ENCODE measurements around the gene EIF3A. TPM values are rescaled to one million over a fixed set of nuclear protein-coding genes. Genes with fewer than 3 reads are reported as not detected.

Gene EIF3A
- total RNA-seq, 4 donors from 2014 or later = 136 to 240 (median 191) TPM

DNA sequence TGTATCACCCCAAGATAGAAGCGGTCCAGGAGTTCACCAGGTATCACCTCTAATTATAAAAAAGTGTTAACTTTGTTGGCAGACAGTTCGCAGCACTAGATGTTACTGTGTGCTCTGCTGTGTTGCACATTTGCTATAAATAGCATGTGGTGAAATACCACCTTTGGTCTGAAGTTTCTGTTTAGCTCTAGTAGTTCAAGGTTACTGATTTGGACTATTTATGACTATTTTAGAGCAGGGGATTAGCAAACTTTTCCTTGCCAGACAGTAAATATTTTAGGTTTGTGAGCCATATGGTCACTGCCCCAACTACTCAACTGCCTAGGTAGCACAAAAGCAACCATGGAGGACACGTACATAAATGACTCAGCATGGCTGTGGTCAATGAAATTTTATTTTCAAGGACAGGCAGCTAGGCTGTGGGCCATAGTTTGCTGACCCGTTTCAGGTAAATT is 39.8 kb upstream of the EIF3A start:
- ATAC-seq (peak; percentile 98), DNase-seq (peak in 1 of 2 donors; percentile 30)
- Histone ChIP-seq H3K27me3 (no peaks in the 10 kb centered on the region), H3K9me3 (no peaks in the 10 kb centered on the region), H3K4me1 (peaks cover 10 to 16% of the 10 kb centered on the region in 2 donors), H3K27ac (peak overlapping the region; percentile 79 to 94 (median 84)), H3K4me3 (peak overlapping the region in 2 of 4 donors; percentile 9 to 24), H3K36me3 (peaks cover 0 to 37% of the 10 kb centered on the region in 2 donors)
- TF ChIP-seq, protein P1, sequence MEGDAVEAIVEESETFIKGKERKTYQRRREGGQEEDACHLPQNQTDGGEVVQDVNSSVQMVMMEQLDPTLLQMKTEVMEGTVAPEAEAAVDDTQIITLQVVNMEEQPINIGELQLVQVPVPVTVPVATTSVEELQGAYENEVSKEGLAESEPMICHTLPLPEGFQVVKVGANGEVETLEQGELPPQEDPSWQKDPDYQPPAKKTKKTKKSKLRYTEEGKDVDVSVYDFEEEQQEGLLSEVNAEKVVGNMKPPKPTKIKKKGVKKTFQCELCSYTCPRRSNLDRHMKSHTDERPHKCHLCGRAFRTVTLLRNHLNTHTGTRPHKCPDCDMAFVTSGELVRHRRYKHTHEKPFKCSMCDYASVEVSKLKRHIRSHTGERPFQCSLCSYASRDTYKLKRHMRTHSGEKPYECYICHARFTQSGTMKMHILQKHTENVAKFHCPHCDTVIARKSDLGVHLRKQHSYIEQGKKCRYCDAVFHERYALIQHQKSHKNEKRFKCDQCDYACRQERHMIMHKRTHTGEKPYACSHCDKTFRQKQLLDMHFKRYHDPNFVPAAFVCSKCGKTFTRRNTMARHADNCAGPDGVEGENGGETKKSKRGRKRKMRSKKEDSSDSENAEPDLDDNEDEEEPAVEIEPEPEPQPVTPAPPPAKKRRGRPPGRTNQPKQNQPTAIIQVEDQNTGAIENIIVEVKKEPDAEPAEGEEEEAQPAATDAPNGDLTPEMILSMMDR (IDR thresholded peaks at IDR 0.05 in 4 of 5, conservative IDR thresholded peaks at IDR 0.05 in 1 of 5) = no peak
- TF ChIP-seq POLR2A (IDR thresholded peaks at IDR 0.05) = no peak
- intact Hi-C loops (cut with DNase I; ENCODE audit: low total_unique reads) (no loop called here), in situ Hi-C loops (cut with MboI; ENCODE audit: low sequenced_read_pairs in 4 of 4) (no loop called here)

DNA sequence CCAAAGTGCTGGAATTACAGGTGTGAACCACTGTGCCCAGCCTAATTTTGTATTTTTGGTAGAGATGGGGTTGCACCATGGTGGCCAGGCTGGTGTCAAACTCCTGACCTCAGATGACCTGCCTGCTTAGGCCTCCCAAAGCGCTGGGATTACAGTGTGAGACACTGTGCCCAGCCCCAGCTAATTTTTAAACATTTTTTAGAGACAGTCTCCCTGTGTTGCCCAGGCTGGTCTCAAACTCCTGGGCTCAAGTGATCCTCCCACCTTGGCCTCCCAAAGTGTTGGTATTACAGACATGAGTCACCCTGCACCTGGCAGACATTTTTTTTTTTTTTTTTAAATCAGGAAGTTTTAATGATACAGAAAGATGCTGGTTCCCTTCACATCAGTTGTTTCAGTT is 38.8 kb upstream of the EIF3A start:
- in situ Hi-C loops (cut with MboI; ENCODE audit: low sequenced_read_pairs in 4 of 4) = no loop called here
- Histone ChIP-seq H3K36me3 (peaks cover 0 to 37% of the 10 kb centered on the region in 2 donors), H3K27me3 (no peaks in the 10 kb centered on the region), H3K27ac (peak overlapping the region; percentile 79 to 94 (median 84)), H3K9me3 (no peaks in the 10 kb centered on the region), H3K4me3 (no peak overlapping the region), H3K4me1 (peaks cover 11 to 16% of the 10 kb centered on the region in 2 donors)
- TF ChIP-seq, protein P1 (IDR thresholded peaks at IDR 0.05 in 4 of 5, conservative IDR thresholded peaks at IDR 0.05 in 1 of 5) = no peak
- TF ChIP-seq POLR2A (IDR thresholded peaks at IDR 0.05) = no peak
- DNase-seq (no peak), ATAC-seq (no peak)
- intact Hi-C loops (cut with DNase I; ENCODE audit: low total_unique reads) = no loop called here

DNA sequence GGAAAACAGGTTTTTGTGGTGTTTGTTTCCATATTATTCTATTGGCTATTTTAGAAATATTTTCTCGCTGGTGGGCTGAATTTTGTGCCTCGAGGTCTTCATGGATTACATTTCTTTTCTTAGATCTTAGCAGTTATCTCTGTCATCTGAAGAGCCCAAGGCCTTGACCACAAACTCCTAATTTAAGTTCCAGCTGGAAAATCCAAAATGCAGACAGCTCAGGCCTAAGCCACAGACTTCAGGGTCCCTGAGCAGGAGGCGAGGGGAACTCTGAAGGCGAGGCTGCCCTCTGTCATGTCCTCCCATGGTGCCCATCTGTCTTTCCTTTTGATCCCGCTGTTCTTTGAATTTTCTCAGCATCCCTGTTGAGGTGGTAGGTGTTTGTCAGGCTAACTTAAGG is 37.6 kb upstream of the EIF3A start:
- no peaks in the 10 kb centered on the region for H3K27me3 ChIP-seq
- no peak overlapping the region for H3K4me3 ChIP-seq
- in situ Hi-C loops (cut with MboI; ENCODE audit: low sequenced_read_pairs in 4 of 4) = no loop called here
- no peak for DNase-seq
- peaks cover 0 to 35% of the 10 kb centered on the region in 2 donors for H3K36me3 ChIP-seq
- H3K27ac ChIP-seq = peak overlapping the region in 3 of 4 donors; percentile 5 to 90 (median 25)
- ATAC-seq = no peak
- intact Hi-C loops (cut with DNase I; ENCODE audit: low total_unique reads) = no loop called here
- peaks cover 21 to 22% of the 10 kb centered on the region in 2 donors for H3K4me1 ChIP-seq
- TF ChIP-seq, protein P1 (IDR thresholded peaks at IDR 0.05 in 4 of 5, conservative IDR thresholded peaks at IDR 0.05 in 1 of 5) = no peak
- H3K9me3 ChIP-seq = no peaks in the 10 kb centered on the region

DNA sequence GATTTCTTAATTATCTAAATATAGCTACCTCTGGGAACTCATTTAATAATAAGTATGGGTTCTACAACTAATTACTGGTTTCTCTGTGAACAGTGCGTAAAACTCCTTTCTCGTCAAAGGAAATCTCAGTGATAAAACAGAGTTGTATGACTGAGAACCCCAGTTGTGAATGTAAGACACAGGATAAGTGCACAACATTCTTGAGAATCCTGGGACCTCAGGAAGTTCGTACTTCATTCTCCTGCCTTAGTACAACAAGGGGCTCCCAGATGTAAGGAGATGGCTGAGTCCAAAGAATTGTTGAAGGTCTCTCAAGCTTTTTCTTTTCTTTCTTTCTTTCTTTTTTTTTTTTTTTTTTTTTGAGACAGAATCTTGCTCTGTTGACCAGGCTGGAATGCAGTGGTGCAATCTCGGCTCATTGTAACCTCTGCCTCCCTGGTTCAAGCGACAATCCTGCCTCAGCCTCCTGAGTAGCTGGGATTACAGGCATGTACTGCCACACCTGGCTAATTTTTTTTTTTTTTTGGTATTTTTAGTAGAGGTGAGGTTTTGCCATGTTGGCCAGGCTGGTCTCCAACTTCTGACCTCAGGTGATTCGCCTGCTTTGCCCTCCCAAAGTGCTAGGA is 35.8 kb upstream of the EIF3A start:
- TF ChIP-seq, protein P1 (IDR thresholded peaks at IDR 0.05 in 4 of 5, conservative IDR thresholded peaks at IDR 0.05 in 1 of 5) = no peak
- TF ChIP-seq POLR2A (IDR thresholded peaks at IDR 0.05) = no peak
- Histone ChIP-seq H3K4me3 (no peak overlapping the region), H3K36me3 (peaks cover 0 to 32% of the 10 kb centered on the region in 2 donors), H3K9me3 (no peaks in the 10 kb centered on the region), H3K27ac (peak overlapping the region; percentile 8 to 34 (median 20)), H3K4me1 (peaks cover 21 to 23% of the 10 kb centered on the region in 2 donors), H3K27me3 (no peaks in the 10 kb centered on the region)
- DNase-seq = no peak
- in situ Hi-C loops (cut with MboI; ENCODE audit: low sequenced_read_pairs in 4 of 4) = no loop called here
- intact Hi-C loops (cut with DNase I; ENCODE audit: low total_unique reads) = no loop called here
- no peak for ATAC-seq

Data from gastrocnemius medialis (tissue), 4 donors.